Measurements from ENCODE around the gene FAM209A.
A peak's percentile ranks its signal among the peaks of the same experiment; 100 is the strongest.
"Not testable (repeated sequence)": the region's sequence is repeated elsewhere in the genome, so short reads cannot be mapped to it uniquely, and the experiment has no call there.

FAM209A gene
- 0.73 to 1.7 (median 1.2) reads per million in 9 experiments for total RNA-seq

- not testable (repeated sequence) for ATAC-seq (replicated peaks); H3K4me3 Mint-ChIP-seq; H3K27ac Mint-ChIP-seq; DNase-seq; H3K27me3 Mint-ChIP-seq; H3K4me1 Mint-ChIP-seq (ENCODE audit: low read depth in 2 of 2); H3K9me3 Mint-ChIP-seq
- peaks cover 20% of the 10 kb centered on the region for H3K36me3 Mint-ChIP-seq (ENCODE audit: insufficient read depth)
Measured at GRCh38 chr20:56524444-56524843, at the start of gene FAM209A. Gene FAM209A, plus strand, starts transcription at chr20:56524744. Its CDS starts 65 bp downstream, at chr20:56524809.

GRCh38 chr20:56483970-56484369, 40.6 kb upstream of the FAM209A start:
- H3K4me1 Mint-ChIP-seq (ENCODE audit: low read depth in 2 of 2): peaks cover 14 to 37% of the 10 kb centered on the region in 2 donors
- H3K4me3 Mint-ChIP-seq: no peak overlapping the region
- peak overlapping the region; percentile 78 to 86 for H3K27ac Mint-ChIP-seq
- no peaks in the 10 kb centered on the region for H3K27me3 Mint-ChIP-seq
- H3K36me3 Mint-ChIP-seq (ENCODE audit: insufficient read depth): peaks cover 60% of the 10 kb centered on the region
- no peak for ATAC-seq (replicated peaks)
- no peak for DNase-seq
- H3K9me3 Mint-ChIP-seq: no peaks in the 10 kb centered on the region

GRCh38 chr20:56487216-56487615, 37.3 kb upstream of the FAM209A start:
- no peak for ATAC-seq (replicated peaks)
- Mint-ChIP-seq H3K36me3 (ENCODE audit: insufficient read depth) (peaks cover 58% of the 10 kb centered on the region), H3K27ac (peak overlapping the region; percentile 47 to 69), H3K27me3 (no peaks in the 10 kb centered on the region), H3K9me3 (no peaks in the 10 kb centered on the region), H3K4me1 (ENCODE audit: low read depth in 2 of 2) (peaks cover 10 to 37% of the 10 kb centered on the region in 2 donors), H3K4me3 (no peak overlapping the region)
- no peak for DNase-seq

GRCh38 chr20:56488566-56488965, 36.0 kb upstream of the FAM209A start:
- Mint-ChIP-seq H3K4me1 (ENCODE audit: low read depth in 2 of 2) (peaks cover 10 to 42% of the 10 kb centered on the region in 2 donors), H3K4me3 (no peak overlapping the region), H3K27me3 (no peaks in the 10 kb centered on the region), H3K36me3 (ENCODE audit: insufficient read depth) (peaks cover 64% of the 10 kb centered on the region), H3K27ac (no peak overlapping the region), H3K9me3 (no peaks in the 10 kb centered on the region)
- DNase-seq (no peak), ATAC-seq (replicated peaks) (no peak)

GRCh38 chr20:56501116-56501515, 23.4 kb upstream of the FAM209A start:
- Mint-ChIP-seq H3K27me3 (no peaks in the 10 kb centered on the region), H3K36me3 (ENCODE audit: insufficient read depth) (peaks cover 18% of the 10 kb centered on the region), H3K4me1 (ENCODE audit: low read depth in 2 of 2) (peaks cover 0 to 4% of the 10 kb centered on the region in 2 donors), H3K27ac (peak overlapping the region in 1 of 2 donors; percentile 32), H3K9me3 (no peaks in the 10 kb centered on the region), H3K4me3 (no peak overlapping the region)
- ATAC-seq (replicated peaks): no peak
- no peak for DNase-seq

DNA sequence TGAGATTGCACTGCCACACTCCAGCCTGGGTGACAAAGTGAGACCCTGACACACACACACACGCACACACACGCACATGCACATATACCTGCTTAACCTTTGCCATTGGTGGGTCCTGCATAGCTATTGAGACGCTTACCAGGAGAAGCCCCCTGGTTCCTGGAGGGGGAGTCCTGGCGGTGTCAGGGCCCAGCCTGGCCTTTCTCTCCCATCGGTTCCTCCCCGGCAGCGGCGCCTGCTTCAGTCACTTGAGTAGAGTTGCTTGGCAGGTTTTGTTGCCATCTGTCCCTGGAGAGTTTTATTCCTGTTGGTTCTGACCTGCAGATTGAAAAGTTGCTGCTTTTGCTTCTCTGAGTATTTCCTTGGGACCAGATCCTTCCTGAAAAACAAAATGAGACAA, 20.6 kb upstream of the FAM209A start:
- DNase-seq (no peak), ATAC-seq (replicated peaks) (no peak)
- H3K4me1 Mint-ChIP-seq (ENCODE audit: low read depth in 2 of 2): peaks cover 3 to 8% of the 10 kb centered on the region in 2 donors
- H3K4me3 Mint-ChIP-seq: no peak overlapping the region
- peaks cover 16% of the 10 kb centered on the region for H3K36me3 Mint-ChIP-seq (ENCODE audit: insufficient read depth)
- H3K9me3 Mint-ChIP-seq: no peaks in the 10 kb centered on the region
- H3K27ac Mint-ChIP-seq: peak overlapping the region; percentile 26 to 42
- H3K27me3 Mint-ChIP-seq: no peaks in the 10 kb centered on the region

GRCh38 chr20:56504373-56505005, 20.1 kb upstream of the FAM209A start:
- Mint-ChIP-seq H3K9me3 (no peaks in the 10 kb centered on the region), H3K4me1 (ENCODE audit: low read depth in 2 of 2) (peaks cover 3 to 8% of the 10 kb centered on the region in 2 donors), H3K36me3 (ENCODE audit: insufficient read depth) (peaks cover 20% of the 10 kb centered on the region), H3K27ac (peak overlapping the region; percentile 21 to 42), H3K4me3 (no peak overlapping the region), H3K27me3 (no peaks in the 10 kb centered on the region)
- peak; percentile 3 to 14 (median 9) for DNase-seq
- peak; percentile 40 for ATAC-seq (replicated peaks)

GRCh38 chr20:56506103-56506502, 18.4 kb upstream of the FAM209A start:
- peaks cover 17% of the 10 kb centered on the region for H3K36me3 Mint-ChIP-seq (ENCODE audit: insufficient read depth)
- no peaks in the 10 kb centered on the region for H3K27me3 Mint-ChIP-seq
- no peak overlapping the region for H3K27ac Mint-ChIP-seq
- no peak overlapping the region for H3K4me3 Mint-ChIP-seq
- no peaks in the 10 kb centered on the region for H3K9me3 Mint-ChIP-seq
- H3K4me1 Mint-ChIP-seq (ENCODE audit: low read depth in 2 of 2): peaks cover 3 to 8% of the 10 kb centered on the region in 2 donors
- no peak for DNase-seq
- ATAC-seq (replicated peaks): no peak

- Mint-ChIP-seq H3K27me3 (no peaks in the 10 kb centered on the region), H3K27ac (no peak overlapping the region), H3K36me3 (ENCODE audit: insufficient read depth) (peaks cover 47% of the 10 kb centered on the region), H3K4me1 (ENCODE audit: low read depth in 2 of 2) (peaks cover 3 to 4% of the 10 kb centered on the region in 2 donors), H3K9me3 (no peaks in the 10 kb centered on the region), H3K4me3 (no peak overlapping the region)
- DNase-seq (no peak), ATAC-seq (replicated peaks) (no peak)
Measured at GRCh38 chr20:56511926-56512325, 12.6 kb upstream of the FAM209A start.

- H3K27ac Mint-ChIP-seq: no peak overlapping the region
- no peaks in the 10 kb centered on the region for H3K4me1 Mint-ChIP-seq (ENCODE audit: low read depth in 2 of 2)
- DNase-seq: no peak
Measured at GRCh38 chr20:56513161-56514150, 11.1 kb upstream of the FAM209A start.

DNA sequence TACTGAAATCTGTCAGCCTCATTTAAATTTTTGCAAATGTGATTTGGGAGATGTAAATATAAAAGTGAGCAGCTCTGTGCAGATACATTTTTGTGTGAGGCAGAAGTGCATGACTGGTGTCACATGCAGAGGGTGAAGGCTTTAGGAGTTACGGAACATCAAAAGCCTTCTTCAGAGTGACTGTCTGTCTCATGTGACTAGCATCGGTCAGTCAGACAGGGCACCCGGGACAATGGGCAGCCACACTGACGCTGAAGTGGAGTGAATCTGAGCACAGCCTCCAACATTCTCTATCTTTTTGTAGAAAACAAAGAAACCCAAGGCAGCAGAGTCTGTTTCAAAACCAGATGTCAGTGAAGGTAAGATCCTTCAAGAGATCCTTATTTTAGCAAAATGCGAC, 7.9 kb upstream of the FAM209A start:
- ATAC-seq (replicated peaks) (no peak), DNase-seq (no peak)
- H3K4me3 Mint-ChIP-seq: no peak overlapping the region
- peaks cover 64% of the 10 kb centered on the region for H3K36me3 Mint-ChIP-seq (ENCODE audit: insufficient read depth)
- no peaks in the 10 kb centered on the region for H3K4me1 Mint-ChIP-seq (ENCODE audit: low read depth in 2 of 2)
- H3K27ac Mint-ChIP-seq: no peak overlapping the region
- no peaks in the 10 kb centered on the region for H3K27me3 Mint-ChIP-seq
- peaks cover 0 to 6% of the 10 kb centered on the region in 2 donors for H3K9me3 Mint-ChIP-seq

More at GRCh38 chr20:56513161-56514150, 11.1 kb upstream of the FAM209A start:
- ATAC-seq (replicated peaks): no peak
- Mint-ChIP-seq H3K36me3 (ENCODE audit: insufficient read depth) (peaks cover 50% of the 10 kb centered on the region), H3K27me3 (no peaks in the 10 kb centered on the region), H3K9me3 (no peaks in the 10 kb centered on the region), H3K4me3 (no peak overlapping the region)

- no peak for DNase-seq
- Mint-ChIP-seq H3K36me3 (ENCODE audit: insufficient read depth) (peaks cover 64% of the 10 kb centered on the region), H3K27me3 (no peaks in the 10 kb centered on the region)
Measured at GRCh38 chr20:56517211-56517610, 7.3 kb upstream of the FAM209A start.

GRCh38 chr20:56517641-56518040, 6.9 kb upstream of the FAM209A start:
- H3K4me3 Mint-ChIP-seq: no peak overlapping the region
- peaks cover 0 to 6% of the 10 kb centered on the region in 2 donors for H3K9me3 Mint-ChIP-seq
- no peaks in the 10 kb centered on the region for H3K27me3 Mint-ChIP-seq
- DNase-seq: no peak
- no peak for ATAC-seq (replicated peaks)
- H3K27ac Mint-ChIP-seq: no peak overlapping the region
- H3K4me1 Mint-ChIP-seq (ENCODE audit: low read depth in 2 of 2): no peaks in the 10 kb centered on the region
- H3K36me3 Mint-ChIP-seq (ENCODE audit: insufficient read depth): peaks cover 62% of the 10 kb centered on the region

More at GRCh38 chr20:56517211-56517610, 7.3 kb upstream of the FAM209A start:
- H3K4me1 Mint-ChIP-seq (ENCODE audit: low read depth in 2 of 2): no peaks in the 10 kb centered on the region
- H3K27ac Mint-ChIP-seq: no peak overlapping the region
- H3K4me3 Mint-ChIP-seq: no peak overlapping the region
- no peak for ATAC-seq (replicated peaks)
- peaks cover 0 to 6% of the 10 kb centered on the region in 2 donors for H3K9me3 Mint-ChIP-seq
